ENCODE measurements around the gene RPUSD2. TPM values are rescaled to one million over a fixed set of nuclear protein-coding genes. Genes with fewer than 3 reads are reported as not detected.

RPUSD2 gene
- total RNA-seq, 1 experiment from 2014 or later, result 9.2 TPM

DNA sequence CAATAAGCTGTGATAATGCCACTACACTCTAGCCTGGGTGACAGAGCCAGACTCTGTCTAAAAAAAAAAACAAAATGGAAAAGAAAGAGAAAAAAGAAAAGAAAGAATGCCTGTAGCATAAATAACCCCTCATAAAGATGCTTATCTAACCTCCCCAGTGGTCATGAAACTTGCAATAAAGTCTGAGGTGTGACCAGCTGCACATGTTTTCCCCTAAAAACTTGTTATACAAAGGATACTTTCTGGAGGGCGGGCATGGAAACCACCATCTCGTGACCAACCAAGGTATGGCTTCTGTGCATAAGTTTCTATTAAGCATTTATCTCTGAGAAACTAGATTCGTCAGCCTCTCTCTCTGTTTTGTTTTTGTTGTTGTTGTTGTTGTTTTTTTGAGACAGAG is 26.0 kb upstream of the RPUSD2 start:
- CTCF ChIA-PET, result interaction anchor here (0.7 kb wide), 1 partner anchor 241 kb away, joined by 4 read pairs; no protein-coding TSS in a partner anchor
- Mint-ChIP-seq H3K4me3 (ENCODE audit: low read depth, unreplicated experiment) (no peak overlapping the region), H3K9me3 (ENCODE audit: low read depth, unreplicated experiment) (no peaks in the 10 kb centered on the region), H3K36me3 (ENCODE audit: insufficient read depth, unreplicated experiment) (no peaks in the 10 kb centered on the region), H3K27ac (ENCODE audit: unreplicated experiment) (no peak overlapping the region), H3K27me3 (ENCODE audit: unreplicated experiment) (no peaks in the 10 kb centered on the region), H3K4me1 (ENCODE audit: low read depth, unreplicated experiment) (no peaks in the 10 kb centered on the region)
- TF ChIP-seq, protein P1, sequence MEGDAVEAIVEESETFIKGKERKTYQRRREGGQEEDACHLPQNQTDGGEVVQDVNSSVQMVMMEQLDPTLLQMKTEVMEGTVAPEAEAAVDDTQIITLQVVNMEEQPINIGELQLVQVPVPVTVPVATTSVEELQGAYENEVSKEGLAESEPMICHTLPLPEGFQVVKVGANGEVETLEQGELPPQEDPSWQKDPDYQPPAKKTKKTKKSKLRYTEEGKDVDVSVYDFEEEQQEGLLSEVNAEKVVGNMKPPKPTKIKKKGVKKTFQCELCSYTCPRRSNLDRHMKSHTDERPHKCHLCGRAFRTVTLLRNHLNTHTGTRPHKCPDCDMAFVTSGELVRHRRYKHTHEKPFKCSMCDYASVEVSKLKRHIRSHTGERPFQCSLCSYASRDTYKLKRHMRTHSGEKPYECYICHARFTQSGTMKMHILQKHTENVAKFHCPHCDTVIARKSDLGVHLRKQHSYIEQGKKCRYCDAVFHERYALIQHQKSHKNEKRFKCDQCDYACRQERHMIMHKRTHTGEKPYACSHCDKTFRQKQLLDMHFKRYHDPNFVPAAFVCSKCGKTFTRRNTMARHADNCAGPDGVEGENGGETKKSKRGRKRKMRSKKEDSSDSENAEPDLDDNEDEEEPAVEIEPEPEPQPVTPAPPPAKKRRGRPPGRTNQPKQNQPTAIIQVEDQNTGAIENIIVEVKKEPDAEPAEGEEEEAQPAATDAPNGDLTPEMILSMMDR (IDR thresholded peaks at IDR 0.05; ENCODE audit: unreplicated experiment), result no peak
- BruUV-seq (replicated peaks), result no TSS peak
- intact Hi-C loops (cut with micrococcal nuclease; ENCODE audit: unreplicated experiment), result no loop called here
- no peak for DNase-seq

GRCh38 chr15:40543631-40544294 is 25.3 kb upstream of the RPUSD2 start:
- no TSS peak for BruUV-seq (replicated peaks)

DNA sequence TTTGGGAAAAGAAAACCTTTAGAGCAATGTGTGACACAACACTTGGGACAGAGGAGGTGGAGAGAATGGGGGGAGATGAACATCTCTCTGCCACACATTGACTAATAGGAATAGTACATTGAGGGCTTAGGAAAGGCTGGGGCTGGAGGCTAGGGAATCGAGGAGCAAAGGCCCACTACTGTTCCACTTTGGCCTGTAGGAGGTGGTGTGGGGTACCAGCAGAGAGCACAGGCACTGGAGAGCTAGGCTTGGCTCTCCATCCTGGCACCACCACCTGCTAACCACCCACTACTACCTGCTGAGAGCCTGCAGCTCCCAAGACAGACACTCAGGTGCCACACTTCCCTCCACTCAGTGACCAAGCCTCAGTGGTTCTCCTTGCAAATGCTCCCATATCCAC is 23.6 kb upstream of the RPUSD2 start:
- TF ChIP-seq, protein P1 (IDR thresholded peaks at IDR 0.05; ENCODE audit: unreplicated experiment), result no peak
- Mint-ChIP-seq H3K36me3 (ENCODE audit: insufficient read depth, unreplicated experiment) (no peaks in the 10 kb centered on the region), H3K4me1 (ENCODE audit: low read depth, unreplicated experiment) (no peaks in the 10 kb centered on the region), H3K27me3 (ENCODE audit: unreplicated experiment) (no peaks in the 10 kb centered on the region), H3K27ac (ENCODE audit: unreplicated experiment) (no peak overlapping the region), H3K4me3 (ENCODE audit: low read depth, unreplicated experiment) (no peak overlapping the region), H3K9me3 (ENCODE audit: low read depth, unreplicated experiment) (no peaks in the 10 kb centered on the region)
- DNase-seq, result no peak
- BruUV-seq (replicated peaks), result no TSS peak
- intact Hi-C loops (cut with micrococcal nuclease; ENCODE audit: unreplicated experiment), result no loop called here
- CTCF ChIA-PET, result no interaction called here

More at GRCh38 chr15:40543631-40544294, 25.3 kb upstream of the RPUSD2 start:
- no peaks in the 10 kb centered on the region for H3K27me3 Mint-ChIP-seq (ENCODE audit: unreplicated experiment)
- TF ChIP-seq, protein P1 (IDR thresholded peaks at IDR 0.05; ENCODE audit: unreplicated experiment), result no peak
- DNase-seq, result no peak
- no peaks in the 10 kb centered on the region for H3K4me1 Mint-ChIP-seq (ENCODE audit: low read depth, unreplicated experiment)
- H3K9me3 Mint-ChIP-seq (ENCODE audit: low read depth, unreplicated experiment), result no peaks in the 10 kb centered on the region
- H3K36me3 Mint-ChIP-seq (ENCODE audit: insufficient read depth, unreplicated experiment), result no peaks in the 10 kb centered on the region
- CTCF ChIA-PET, result no interaction called here
- intact Hi-C loops (cut with micrococcal nuclease; ENCODE audit: unreplicated experiment), result no loop called here
- H3K27ac Mint-ChIP-seq (ENCODE audit: unreplicated experiment), result no peak overlapping the region
- no peak overlapping the region for H3K4me3 Mint-ChIP-seq (ENCODE audit: low read depth, unreplicated experiment)

- DNase-seq, result no peak
- Mint-ChIP-seq H3K27me3 (ENCODE audit: unreplicated experiment) (no peaks in the 10 kb centered on the region), H3K9me3 (ENCODE audit: low read depth, unreplicated experiment) (no peaks in the 10 kb centered on the region), H3K4me1 (ENCODE audit: low read depth, unreplicated experiment) (no peaks in the 10 kb centered on the region), H3K4me3 (ENCODE audit: low read depth, unreplicated experiment) (no peak overlapping the region), H3K36me3 (ENCODE audit: insufficient read depth, unreplicated experiment) (no peaks in the 10 kb centered on the region), H3K27ac (ENCODE audit: unreplicated experiment) (no peak overlapping the region)
- intact Hi-C loops (cut with micrococcal nuclease; ENCODE audit: unreplicated experiment), result no loop called here
- no TSS peak for BruUV-seq (replicated peaks)
- CTCF ChIA-PET, result no interaction called here
- TF ChIP-seq, protein P1 (IDR thresholded peaks at IDR 0.05; ENCODE audit: unreplicated experiment), result no peak
Observed at GRCh38 chr15:40548610-40549009, 20.5 kb upstream of the RPUSD2 start.
